ENCODE results near the gene TMEM123. TPM values are rescaled to one million over a fixed set of nuclear protein-coding genes. Genes with fewer than 3 reads are reported as not detected.

Gene TMEM123
- polyA plus RNA-seq, 4 donors, result 5.1 to 130 (median 37.9) TPM

DNA sequence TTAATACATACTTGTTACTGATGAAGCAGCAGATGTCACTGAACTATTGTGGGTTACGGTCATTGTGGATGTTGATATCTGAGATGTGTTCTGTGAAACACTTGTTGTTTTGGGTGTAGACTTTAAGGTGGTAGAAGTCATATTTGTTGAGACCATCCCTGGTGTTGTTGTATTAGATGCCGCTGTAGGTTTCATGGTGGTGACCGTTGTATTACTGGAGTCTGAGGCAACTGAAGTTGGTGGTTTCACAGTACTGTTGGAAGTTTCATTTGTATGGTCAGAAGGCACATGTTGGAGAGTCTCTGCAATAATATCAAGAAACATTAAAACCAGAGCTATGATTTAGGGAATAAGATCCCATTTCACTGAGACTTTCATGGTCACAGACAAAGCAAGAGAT, 50.7 kb downstream of the TMEM123 start:
- no peak overlapping the region for H3K27ac ChIP-seq (ENCODE audit: low read depth in 1 of 3, low read length in 2 of 3)
- H3K9me3 ChIP-seq (ENCODE audit: control insufficient read depth in 2 of 2, insufficient read depth in 1 of 2, low read depth in 1 of 2, low read length in 1 of 2), result no peaks in the 10 kb centered on the region
- peaks cover 0 to 23% (median 2%) of the 10 kb centered on the region in 3 donors for H3K36me3 ChIP-seq (ENCODE audit: control insufficient read depth in 3 of 3, insufficient read depth in 2 of 3, low read depth in 1 of 3, low read length in 3 of 3)
- no peak for DNase-seq
- WGBS, 3 donors, result 90 to 96% (median 92%) methylated on average over 3 of the region's 3 CpGs
- FAIRE-seq, result no peak
- H3K4me3 ChIP-seq (ENCODE audit: low read depth in 1 of 3, low read length in 3 of 3), result no peak overlapping the region
- no peaks in the 10 kb centered on the region for H3K27me3 ChIP-seq (ENCODE audit: control insufficient read depth in 3 of 3, insufficient read depth in 3 of 3, low read length in 3 of 3)
- no peaks in the 10 kb centered on the region for H3K4me1 ChIP-seq (ENCODE audit: control insufficient read depth in 3 of 3, insufficient read depth in 2 of 3, low read depth in 1 of 3, low read length in 2 of 3)

DNA sequence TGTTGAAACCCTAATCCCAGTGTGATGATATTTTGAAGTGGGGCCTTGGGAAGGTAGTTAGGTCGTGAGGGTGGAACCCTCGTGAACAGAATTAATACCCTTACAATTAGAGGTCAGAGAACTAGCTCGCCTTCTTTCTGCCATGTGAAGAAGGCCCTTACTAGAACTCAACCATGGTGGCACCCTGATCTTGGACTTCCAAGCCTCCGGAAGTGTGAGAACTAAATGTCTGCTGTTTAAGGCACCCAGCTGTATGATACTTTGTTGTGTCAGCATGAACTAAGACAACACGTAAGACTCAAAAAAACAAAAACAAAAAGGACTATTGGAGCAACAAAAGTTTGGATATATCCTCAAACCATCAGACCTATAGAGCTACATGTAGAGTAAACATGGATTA, 52.0 kb downstream of the TMEM123 start:
- H3K36me3 ChIP-seq (ENCODE audit: control insufficient read depth in 3 of 3, insufficient read depth in 2 of 3, low read depth in 1 of 3, low read length in 3 of 3), result peaks cover 0 to 22% (median 2%) of the 10 kb centered on the region in 3 donors
- H3K4me1 ChIP-seq (ENCODE audit: control insufficient read depth in 3 of 3, insufficient read depth in 2 of 3, low read depth in 1 of 3, low read length in 2 of 3), result no peaks in the 10 kb centered on the region
- H3K9me3 ChIP-seq (ENCODE audit: control insufficient read depth in 2 of 2, insufficient read depth in 1 of 2, low read depth in 1 of 2, low read length in 1 of 2), result no peaks in the 10 kb centered on the region
- DNase-seq (no peak), FAIRE-seq (no peak)
- no peak overlapping the region for H3K27ac ChIP-seq (ENCODE audit: low read depth in 1 of 3, low read length in 2 of 3)
- no peak overlapping the region for H3K4me3 ChIP-seq (ENCODE audit: low read depth in 1 of 3, low read length in 3 of 3)
- H3K27me3 ChIP-seq (ENCODE audit: control insufficient read depth in 3 of 3, insufficient read depth in 3 of 3, low read length in 3 of 3), result no peaks in the 10 kb centered on the region
- WGBS, 3 donors, result 92 to 94% (median 93%) methylated on average over 5 of the region's 5 CpGs

DNA sequence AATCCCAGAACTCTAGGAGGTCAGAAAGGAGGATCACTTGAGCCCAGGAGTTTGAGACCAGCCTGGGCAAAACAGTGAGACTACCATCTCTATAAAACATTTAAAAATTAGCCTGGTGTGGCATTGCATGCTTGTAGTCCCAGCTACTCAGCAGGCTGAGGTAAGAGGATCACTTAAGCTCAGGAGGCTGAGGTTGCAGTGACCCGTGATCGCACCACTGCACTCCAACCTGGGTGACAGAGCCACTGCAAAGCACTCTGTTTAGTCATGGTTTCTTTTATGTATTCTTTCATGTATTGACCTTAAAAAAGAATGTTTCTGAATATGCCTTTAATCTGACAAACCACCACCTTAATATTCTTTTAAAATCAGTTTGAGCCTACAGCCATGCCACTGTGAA, 53.4 kb downstream of the TMEM123 start:
- WGBS, 3 donors, result 92 to 100% (median 96%) methylated on average over 2 of the region's 2 CpGs

DNA sequence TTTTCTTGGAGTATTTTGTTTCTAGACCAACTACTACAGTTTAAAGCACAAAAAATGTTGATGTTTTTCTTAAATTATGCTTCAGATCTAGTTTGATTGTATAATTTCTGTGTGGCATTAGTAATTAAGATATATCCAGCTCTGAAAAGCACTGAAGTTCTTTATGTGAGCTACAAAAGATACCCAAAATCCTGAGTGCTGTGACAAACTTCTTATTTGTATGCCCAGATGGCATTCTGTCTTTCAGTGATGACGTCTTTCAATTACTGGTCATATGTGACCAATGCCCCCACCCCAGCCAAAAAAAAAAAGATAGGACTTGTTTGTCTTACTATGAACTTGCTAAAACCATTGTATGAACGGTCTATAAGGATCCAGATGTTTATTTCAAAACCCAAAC, 54.3 kb downstream of the TMEM123 start:
- Histone ChIP-seq H3K4me3 (ENCODE audit: low read depth in 1 of 3, low read length in 3 of 3) (no peak overlapping the region), H3K27ac (ENCODE audit: low read depth in 1 of 3, low read length in 2 of 3) (no peak overlapping the region), H3K4me1 (ENCODE audit: control insufficient read depth in 3 of 3, insufficient read depth in 2 of 3, low read depth in 1 of 3, low read length in 2 of 3) (no peaks in the 10 kb centered on the region), H3K27me3 (ENCODE audit: control insufficient read depth in 3 of 3, insufficient read depth in 3 of 3, low read length in 3 of 3) (no peaks in the 10 kb centered on the region), H3K9me3 (ENCODE audit: control insufficient read depth in 2 of 2, insufficient read depth in 1 of 2, low read depth in 1 of 2, low read length in 1 of 2) (no peaks in the 10 kb centered on the region), H3K36me3 (ENCODE audit: control insufficient read depth in 3 of 3, insufficient read depth in 2 of 3, low read depth in 1 of 3, low read length in 3 of 3) (peaks cover 3 to 33% (median 9%) of the 10 kb centered on the region in 3 donors)
- no peak for FAIRE-seq
- no peak for DNase-seq
- 88 to 92% (median 90%) methylated on average over 2 of the region's 2 CpGs for WGBS, 3 donors

More for the DNA sequence above, 53.4 kb downstream of the TMEM123 start:
- Histone ChIP-seq H3K36me3 (ENCODE audit: control insufficient read depth in 3 of 3, insufficient read depth in 2 of 3, low read depth in 1 of 3, low read length in 3 of 3) (peaks cover 3 to 26% (median 6%) of the 10 kb centered on the region in 3 donors), H3K27ac (ENCODE audit: low read depth in 1 of 3, low read length in 2 of 3) (no peak overlapping the region), H3K4me1 (ENCODE audit: control insufficient read depth in 3 of 3, insufficient read depth in 2 of 3, low read depth in 1 of 3, low read length in 2 of 3) (no peaks in the 10 kb centered on the region), H3K9me3 (ENCODE audit: control insufficient read depth in 2 of 2, insufficient read depth in 1 of 2, low read depth in 1 of 2, low read length in 1 of 2) (no peaks in the 10 kb centered on the region), H3K27me3 (ENCODE audit: control insufficient read depth in 3 of 3, insufficient read depth in 3 of 3, low read length in 3 of 3) (no peaks in the 10 kb centered on the region), H3K4me3 (ENCODE audit: low read depth in 1 of 3, low read length in 3 of 3) (no peak overlapping the region)
- no peak for FAIRE-seq
- DNase-seq, result no peak

DNA sequence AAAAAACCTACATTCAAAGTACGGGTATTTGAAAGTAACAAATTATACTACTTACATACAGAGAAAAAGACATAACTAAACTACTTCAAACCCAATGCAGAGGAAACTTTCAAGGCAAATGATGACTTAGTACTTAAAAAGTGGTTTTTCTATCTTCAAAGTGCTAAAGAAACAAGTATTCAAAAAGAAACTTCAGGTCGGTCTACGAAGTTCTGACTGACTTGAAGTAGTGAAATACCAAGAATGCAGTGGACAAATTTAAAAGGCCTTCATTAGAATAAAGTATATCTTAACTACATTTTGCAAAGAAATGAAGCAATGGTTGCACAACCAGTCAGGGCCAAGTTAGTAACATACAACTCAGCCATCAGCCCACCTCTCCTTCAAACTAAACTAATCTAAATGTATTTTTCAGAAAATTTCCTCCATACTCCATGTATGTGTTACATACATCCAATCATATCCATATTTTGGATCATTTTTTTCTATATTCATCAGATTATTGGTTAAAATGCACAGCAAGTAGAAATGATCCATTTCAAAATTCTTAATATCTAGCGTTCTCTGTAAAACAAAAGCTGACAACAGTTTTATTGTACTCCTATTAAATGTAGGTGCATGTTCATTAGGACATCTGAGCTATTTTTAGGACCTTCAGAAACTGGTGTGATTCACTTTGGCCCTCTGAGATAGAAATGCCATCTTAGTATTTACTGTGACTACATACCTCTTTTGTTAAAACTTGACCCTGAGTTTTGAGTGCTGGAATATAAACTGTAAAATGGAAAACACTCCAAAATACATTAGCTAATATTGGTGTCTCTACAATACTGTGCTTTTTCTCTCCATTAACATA, 55.6 kb downstream of the TMEM123 start:
- H3K4me3 ChIP-seq (ENCODE audit: low read depth in 1 of 3, low read length in 3 of 3), result no peak overlapping the region
- H3K36me3 ChIP-seq (ENCODE audit: control insufficient read depth in 3 of 3, insufficient read depth in 2 of 3, low read depth in 1 of 3, low read length in 3 of 3), result peaks cover 6 to 37% (median 12%) of the 10 kb centered on the region in 3 donors
- DNase-seq, result no peak
- H3K4me1 ChIP-seq (ENCODE audit: control insufficient read depth in 3 of 3, insufficient read depth in 2 of 3, low read depth in 1 of 3, low read length in 2 of 3), result no peaks in the 10 kb centered on the region
- H3K9me3 ChIP-seq (ENCODE audit: control insufficient read depth in 2 of 2, insufficient read depth in 1 of 2, low read depth in 1 of 2, low read length in 1 of 2), result no peaks in the 10 kb centered on the region
- no peak for FAIRE-seq
- 79 to 92% (median 79%) methylated on average over 4 of the region's 4 CpGs for WGBS, 3 donors
- no peak overlapping the region for H3K27ac ChIP-seq (ENCODE audit: low read depth in 1 of 3, low read length in 2 of 3)
- no peaks in the 10 kb centered on the region for H3K27me3 ChIP-seq (ENCODE audit: control insufficient read depth in 3 of 3, insufficient read depth in 3 of 3, low read length in 3 of 3)

DNA sequence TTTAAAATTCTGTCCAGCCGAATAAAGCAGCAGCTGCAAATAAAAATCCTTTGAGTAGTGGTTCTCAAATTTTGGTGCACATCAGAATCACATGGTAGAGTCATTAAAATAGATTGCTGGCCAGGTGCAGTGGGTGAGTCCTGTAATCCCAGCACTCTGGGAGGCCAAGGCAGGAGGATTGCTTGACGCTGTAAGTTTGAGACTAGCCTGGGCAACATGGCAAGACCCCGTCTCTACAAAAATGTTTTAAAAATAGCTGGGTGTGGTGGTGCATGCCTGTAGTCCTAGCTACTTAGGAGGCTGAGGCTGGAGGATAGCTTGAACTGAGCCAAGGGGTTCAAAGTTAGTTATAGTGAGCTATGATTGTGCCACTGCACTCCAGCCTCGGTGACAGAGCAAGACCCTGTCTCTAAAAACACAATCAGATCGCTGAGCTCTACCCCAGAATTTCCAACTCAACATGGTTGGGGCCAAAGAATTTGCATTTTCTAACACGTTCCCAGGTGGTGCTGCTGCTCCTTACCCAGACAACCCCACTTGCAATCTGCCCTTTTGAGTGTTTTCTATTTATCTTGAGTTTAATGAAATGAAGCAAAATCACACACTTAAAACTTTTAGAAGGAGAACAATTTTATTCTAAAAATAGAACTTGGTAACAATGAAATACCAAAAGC, 56.7 kb downstream of the TMEM123 start:
- FAIRE-seq (no peak), DNase-seq (no peak)
- Histone ChIP-seq H3K27me3 (ENCODE audit: control insufficient read depth in 3 of 3, insufficient read depth in 3 of 3, low read length in 3 of 3) (no peaks in the 10 kb centered on the region), H3K9me3 (ENCODE audit: control insufficient read depth in 2 of 2, insufficient read depth in 1 of 2, low read depth in 1 of 2, low read length in 1 of 2) (no peaks in the 10 kb centered on the region), H3K4me3 (ENCODE audit: low read depth in 1 of 3, low read length in 3 of 3) (no peak overlapping the region), H3K36me3 (ENCODE audit: control insufficient read depth in 3 of 3, insufficient read depth in 2 of 3, low read depth in 1 of 3, low read length in 3 of 3) (peaks cover 6 to 48% (median 12%) of the 10 kb centered on the region in 3 donors), H3K27ac (ENCODE audit: low read depth in 1 of 3, low read length in 2 of 3) (no peak overlapping the region), H3K4me1 (ENCODE audit: control insufficient read depth in 3 of 3, insufficient read depth in 2 of 3, low read depth in 1 of 3, low read length in 2 of 3) (no peaks in the 10 kb centered on the region)
- WGBS, 3 donors, result 84 to 88% (median 85%) methylated on average over 6 of the region's 6 CpGs

DNA sequence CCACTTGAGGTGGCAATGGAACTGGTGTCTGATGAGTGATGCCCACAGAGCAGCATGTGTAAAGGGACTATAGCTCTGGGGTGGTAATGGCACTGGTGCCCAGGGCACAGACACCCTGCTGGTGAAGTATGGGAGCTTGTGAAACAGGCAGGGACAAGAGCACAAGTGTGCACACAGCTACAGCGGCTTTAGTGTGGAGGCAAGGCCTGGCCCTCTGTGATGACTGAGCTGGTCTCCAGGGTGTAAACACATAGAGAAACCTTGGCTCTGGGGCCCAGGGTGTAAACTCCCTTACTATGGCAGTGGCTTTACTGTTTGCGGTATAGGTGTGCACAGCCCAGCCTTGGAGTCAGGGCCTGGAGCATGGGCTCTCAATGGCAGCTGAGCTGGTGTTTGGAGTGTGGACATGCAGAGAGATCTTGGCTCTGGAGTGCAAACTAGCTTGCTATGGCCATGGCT, 59.3 kb downstream of the TMEM123 start:
- H3K36me3 ChIP-seq (ENCODE audit: control insufficient read depth in 3 of 3, insufficient read depth in 2 of 3, low read depth in 1 of 3, low read length in 3 of 3), result peaks cover 6 to 48% (median 9%) of the 10 kb centered on the region in 3 donors
- no peak overlapping the region for H3K4me3 ChIP-seq (ENCODE audit: low read depth in 1 of 3, low read length in 3 of 3)
- H3K4me1 ChIP-seq (ENCODE audit: control insufficient read depth in 3 of 3, insufficient read depth in 2 of 3, low read depth in 1 of 3, low read length in 2 of 3), result no peaks in the 10 kb centered on the region
- no peak overlapping the region for H3K27ac ChIP-seq (ENCODE audit: low read depth in 1 of 3, low read length in 2 of 3)
- FAIRE-seq, result no peak
- no peaks in the 10 kb centered on the region for H3K9me3 ChIP-seq (ENCODE audit: control insufficient read depth in 2 of 2, insufficient read depth in 1 of 2, low read depth in 1 of 2, low read length in 1 of 2)
- 98 to 100% (median 100%) methylated on average over 2 of the region's 2 CpGs for WGBS, 3 donors
- no peak for DNase-seq
- H3K27me3 ChIP-seq (ENCODE audit: control insufficient read depth in 3 of 3, insufficient read depth in 3 of 3, low read length in 3 of 3), result no peaks in the 10 kb centered on the region

DNA sequence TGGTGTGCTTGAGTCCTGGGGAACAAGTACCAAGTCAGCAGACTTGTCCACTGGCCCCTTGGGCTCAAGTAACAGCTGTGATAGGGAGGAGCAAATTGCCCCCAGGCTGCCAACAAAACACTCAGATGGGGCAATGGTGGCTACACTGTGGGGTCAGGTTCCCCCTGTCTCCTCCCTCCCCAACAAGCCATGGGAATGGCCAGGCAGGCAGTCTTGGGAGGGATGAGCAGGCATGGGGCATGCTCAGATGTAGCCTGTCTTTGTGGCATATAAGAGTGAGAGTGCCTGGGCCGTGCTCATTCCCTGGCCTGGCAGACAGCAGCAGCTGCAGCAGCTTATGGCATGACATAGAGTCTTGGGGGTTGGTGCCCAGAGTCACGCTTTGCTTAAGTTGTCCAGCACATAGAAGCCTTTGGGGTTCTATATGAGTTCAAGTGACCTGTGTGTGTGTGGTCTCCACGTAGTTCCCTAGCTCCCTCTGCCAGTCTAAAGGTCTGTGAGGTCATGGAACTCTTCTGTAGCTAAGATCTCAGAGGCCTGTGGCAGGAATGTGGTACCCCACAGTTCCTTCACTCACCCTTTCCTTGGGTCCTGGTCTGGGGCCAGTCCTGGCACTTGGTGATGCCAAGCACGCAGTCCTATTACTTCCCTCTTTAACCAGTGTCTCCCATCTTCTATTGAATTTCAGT, 60.9 kb downstream of the TMEM123 start:
- Histone ChIP-seq H3K27me3 (ENCODE audit: control insufficient read depth in 3 of 3, insufficient read depth in 3 of 3, low read length in 3 of 3) (no peaks in the 10 kb centered on the region), H3K27ac (ENCODE audit: low read depth in 1 of 3, low read length in 2 of 3) (no peak overlapping the region), H3K36me3 (ENCODE audit: control insufficient read depth in 3 of 3, insufficient read depth in 2 of 3, low read depth in 1 of 3, low read length in 3 of 3) (peaks cover 6 to 48% (median 9%) of the 10 kb centered on the region in 3 donors), H3K9me3 (ENCODE audit: control insufficient read depth in 2 of 2, insufficient read depth in 1 of 2, low read depth in 1 of 2, low read length in 1 of 2) (no peaks in the 10 kb centered on the region), H3K4me3 (ENCODE audit: low read depth in 1 of 3, low read length in 3 of 3) (no peak overlapping the region), H3K4me1 (ENCODE audit: control insufficient read depth in 3 of 3, insufficient read depth in 2 of 3, low read depth in 1 of 3, low read length in 2 of 3) (peaks cover 0 to 5% (median 0%) of the 10 kb centered on the region in 3 donors)
- 87 to 93% (median 92%) methylated on average over 4 of the region's 4 CpGs for WGBS, 3 donors
- no peak for DNase-seq
- no peak for FAIRE-seq
